Measurements from ENCODE around the gene DLX1.
A peak's percentile ranks its signal among the peaks of the same experiment; 100 is the strongest.
"Not testable (repeated sequence)": the region's sequence is repeated elsewhere in the genome, so short reads cannot be mapped to it uniquely, and the experiment has no call there.

DLX1 gene

GRCh38 chr2:172085460-172086159 lies at the start of gene DLX1:
Gene DLX1, plus strand, starts transcription at chr2:172085507. Its CDS starts 171 bp downstream, at chr2:172085678.
- DNase-seq (ENCODE audit: low read depth, low spot score) = no peak
- no peak within 1 kb of the TSS for H3K27ac ChIP-seq

DNA sequence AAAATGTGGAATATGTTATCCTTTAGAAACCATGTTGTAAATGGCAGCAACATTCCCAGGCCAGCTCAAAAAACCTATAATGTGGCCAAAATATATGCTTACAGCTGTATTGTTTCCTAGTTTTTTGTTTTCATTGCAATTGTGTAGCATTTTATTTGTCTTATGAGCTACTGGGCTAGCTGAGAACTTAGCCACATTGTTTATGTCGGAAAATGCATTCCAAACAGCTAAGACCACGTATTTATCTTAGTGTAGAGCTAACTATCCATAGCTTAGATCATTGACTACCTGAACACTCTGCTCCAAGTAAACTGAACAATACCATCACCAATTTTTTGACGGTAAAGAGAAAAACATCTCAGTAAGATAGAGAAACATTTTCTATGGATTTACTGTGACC lies 47.2 kb upstream of the DLX1 start:
- no peak for DNase-seq (ENCODE audit: low read depth, low spot score)
- no peak overlapping the region for H3K27ac ChIP-seq

DNA sequence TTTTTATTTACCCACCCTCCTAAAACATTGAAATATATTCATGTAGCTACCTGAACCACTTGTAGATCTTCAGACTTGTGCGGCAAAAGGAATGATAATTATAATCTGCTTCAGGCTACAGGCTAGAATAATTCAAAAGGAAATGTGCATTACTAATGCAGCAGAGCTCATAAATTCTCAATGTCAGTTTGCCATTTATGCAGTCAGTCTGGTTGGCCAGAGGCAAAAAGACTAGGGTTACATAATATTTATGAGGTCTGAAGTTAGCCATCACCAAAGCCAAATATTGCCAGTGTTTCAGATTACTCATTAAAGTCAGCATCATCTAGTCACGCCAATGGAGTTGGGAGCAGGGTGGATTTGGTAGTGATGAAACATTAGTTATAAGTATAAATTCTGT lies 46.7 kb upstream of the DLX1 start:
- peak; percentile 82 for DNase-seq (ENCODE audit: low read depth, low spot score)

GRCh38 chr2:172039011-172039704 lies 46.1 kb upstream of the DLX1 start:
- DNase-seq (ENCODE audit: low read depth, low spot score) = no peak
- H3K27ac ChIP-seq = peak overlapping the region; percentile 19

More for the DNA sequence above, 46.7 kb upstream of the DLX1 start:
- H3K27ac ChIP-seq = peak overlapping the region; percentile 19

- H3K27ac ChIP-seq = no peak overlapping the region
- no peak for DNase-seq (ENCODE audit: low read depth, low spot score)
Observed at GRCh38 chr2:172040311-172040710, 45.0 kb upstream of the DLX1 start.

DNA sequence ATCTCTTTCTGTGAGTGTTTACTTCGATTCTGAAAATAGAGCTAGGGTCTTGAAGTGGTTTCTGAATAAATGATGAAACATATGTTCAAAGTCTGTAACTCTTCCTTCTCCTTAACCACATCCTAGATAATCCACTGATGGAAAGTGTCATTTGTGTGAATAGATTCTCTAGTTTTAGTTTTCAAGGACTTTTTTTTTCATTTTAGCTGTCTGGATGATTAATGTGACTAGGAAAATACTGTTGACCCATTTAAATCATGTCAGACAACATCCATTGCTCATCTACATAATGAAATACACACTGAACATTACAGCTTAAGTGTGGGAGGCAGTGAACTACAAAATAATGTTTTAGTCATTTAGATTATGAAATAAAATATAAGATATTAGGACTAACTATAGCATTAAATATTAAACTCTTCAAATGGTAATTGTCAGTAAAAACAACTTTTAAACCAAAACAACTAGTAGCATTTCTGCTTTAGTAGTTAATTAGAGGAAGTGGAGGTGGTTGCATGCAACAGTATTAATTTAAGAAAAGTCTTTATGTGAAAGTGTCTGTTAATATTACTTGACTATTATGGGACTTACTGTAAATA lies 39.1 kb upstream of the DLX1 start:
- H3K27ac ChIP-seq = no peak overlapping the region
- DNase-seq (ENCODE audit: low read depth, low spot score) = no peak

DNA sequence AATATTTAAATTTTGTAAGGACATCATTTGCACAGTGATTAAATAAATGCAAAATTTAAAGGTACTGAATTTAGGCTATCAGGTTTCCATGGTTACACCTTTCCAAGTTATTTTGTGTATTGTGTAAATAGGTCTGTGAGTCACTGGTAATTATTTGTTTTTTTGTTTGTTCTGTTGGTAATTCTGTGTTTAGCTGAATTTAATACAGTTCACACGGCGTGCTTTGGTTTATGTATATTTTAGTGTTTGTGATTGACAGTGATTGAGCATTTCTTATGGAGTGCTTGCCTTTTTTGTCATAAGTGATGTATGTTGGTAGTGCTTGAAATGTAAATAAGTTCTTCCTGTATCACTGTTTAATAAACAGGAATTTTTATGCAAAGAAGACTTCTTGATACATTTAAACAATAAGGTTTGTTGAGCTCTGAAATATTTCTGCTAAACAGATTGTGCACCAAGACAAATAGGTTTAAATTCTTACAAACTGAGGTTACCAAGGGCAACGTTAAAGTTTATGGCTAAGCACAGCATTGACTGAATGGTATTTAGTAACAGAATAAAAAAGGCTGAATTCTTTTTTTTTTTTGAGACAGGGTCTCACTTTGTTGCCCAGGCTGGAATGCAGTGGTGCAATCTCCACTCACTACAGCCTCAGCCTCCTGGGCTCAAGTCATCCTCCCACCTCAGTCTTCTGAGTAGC lies 38.3 kb upstream of the DLX1 start:
- no peak for DNase-seq (ENCODE audit: low read depth, low spot score)
- H3K27ac ChIP-seq = no peak overlapping the region

GRCh38 chr2:172047566-172048507 lies 37.5 kb upstream of the DLX1 start:
- no peak for DNase-seq (ENCODE audit: low read depth, low spot score)
- H3K27ac ChIP-seq = no peak overlapping the region

DNA sequence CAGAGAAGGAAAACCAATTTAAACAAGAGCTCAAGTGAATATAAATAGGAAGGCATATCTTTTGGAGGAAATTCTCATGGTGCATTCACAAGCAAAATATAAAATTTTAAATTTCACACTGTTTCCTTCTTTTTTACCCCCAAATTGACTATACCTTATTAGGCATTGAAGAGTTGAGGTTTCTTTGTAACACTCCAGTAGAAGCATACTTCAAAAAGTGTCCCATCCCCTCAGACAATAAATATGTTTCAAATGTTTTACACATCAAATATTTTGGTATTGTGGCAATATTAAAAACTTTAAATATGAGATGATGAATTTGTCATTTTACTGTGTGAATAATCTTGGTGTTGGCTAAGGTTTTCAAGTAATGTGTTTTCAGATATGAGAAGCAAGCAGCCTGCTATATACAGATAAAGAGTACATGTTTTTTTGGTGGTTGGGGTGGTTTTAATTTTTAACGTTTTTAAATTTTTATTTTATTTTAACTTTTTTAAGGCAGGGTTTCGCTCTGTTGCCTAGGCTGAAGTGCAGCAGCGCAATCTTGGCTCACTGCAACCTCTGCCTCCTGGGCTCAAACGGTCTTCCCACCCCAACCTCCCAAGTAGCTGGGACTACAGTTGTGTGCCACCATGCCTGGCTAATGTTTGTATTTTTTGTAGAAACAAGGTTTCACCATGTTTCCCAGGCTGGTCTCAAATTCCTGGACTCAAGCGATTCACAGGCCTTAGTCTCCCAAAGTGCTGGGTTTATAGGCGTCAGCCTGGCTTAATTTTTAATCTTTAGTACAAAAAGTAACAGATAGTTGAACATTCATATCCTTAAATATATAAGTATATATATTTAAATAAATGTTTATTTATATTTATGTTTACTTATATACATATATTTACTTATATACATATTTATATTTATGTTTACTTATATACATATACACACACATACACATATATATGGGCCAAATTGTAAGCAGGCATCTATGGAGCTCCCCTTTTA lies 36.5 kb upstream of the DLX1 start:
- H3K27ac ChIP-seq = no peak overlapping the region
- DNase-seq (ENCODE audit: low read depth, low spot score) = no peak

- no peak for DNase-seq (ENCODE audit: low read depth, low spot score)
- H3K27ac ChIP-seq = no peak overlapping the region
Observed at GRCh38 chr2:172049567-172050120, 35.7 kb upstream of the DLX1 start.

DNA sequence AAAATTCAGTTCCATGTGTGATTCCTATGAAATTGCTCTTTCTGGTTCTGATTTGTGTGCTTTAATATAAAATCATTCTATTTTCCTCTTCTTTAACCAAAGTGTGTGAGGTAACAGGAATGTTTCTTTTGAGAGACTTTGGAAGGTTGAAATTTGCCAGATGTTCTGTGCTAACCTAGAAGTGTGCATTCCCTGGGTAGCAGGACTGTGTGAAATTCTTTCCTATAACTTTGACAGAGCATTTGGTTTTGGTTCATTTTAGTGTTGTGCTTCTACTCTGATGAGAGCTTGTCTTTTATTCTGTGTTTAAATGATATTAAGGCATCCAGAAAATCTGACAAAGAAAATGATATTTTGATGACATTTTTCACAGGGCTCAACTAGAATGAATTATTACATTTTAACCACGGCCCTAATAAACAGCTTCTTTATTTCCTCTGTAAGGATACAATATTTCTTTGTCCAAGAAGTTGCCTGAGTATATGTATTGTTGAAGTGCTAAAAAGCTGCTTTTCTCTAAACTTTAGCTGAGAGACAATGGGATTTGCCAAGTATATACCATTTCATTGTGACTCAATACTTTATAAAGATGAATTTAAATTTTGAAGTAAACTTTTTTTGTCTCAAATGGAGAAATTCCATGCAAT lies 34.7 kb upstream of the DLX1 start:
- no peak overlapping the region for H3K27ac ChIP-seq
- no peak for DNase-seq (ENCODE audit: low read depth, low spot score)

- DNase-seq (ENCODE audit: low read depth, low spot score) = no peak
- no peak overlapping the region for H3K27ac ChIP-seq
Observed at GRCh38 chr2:172052000-172052983, 33.0 kb upstream of the DLX1 start.

DNA sequence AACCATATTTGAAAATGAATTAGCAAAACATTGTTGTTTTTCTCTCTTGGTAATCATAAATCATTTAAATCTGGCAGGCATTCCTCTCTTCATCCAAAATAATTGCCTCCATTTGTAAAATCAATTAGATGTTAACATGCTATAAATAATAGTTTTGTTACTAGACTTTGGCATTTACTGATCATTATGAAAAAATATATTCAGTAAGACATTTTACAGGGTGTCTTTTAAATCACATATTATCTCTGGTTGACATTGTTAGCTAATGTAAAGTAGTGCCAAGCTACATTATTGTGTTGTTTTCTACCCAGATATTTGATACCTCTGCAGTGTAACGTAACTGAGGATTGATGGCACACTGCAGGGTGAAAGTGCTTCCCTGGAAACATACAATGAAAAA lies 31.8 kb upstream of the DLX1 start:
- H3K27ac ChIP-seq = no peak overlapping the region
- no peak for DNase-seq (ENCODE audit: low read depth, low spot score)

- no peak for DNase-seq (ENCODE audit: low read depth, low spot score)
- H3K27ac ChIP-seq = no peak overlapping the region
Observed at GRCh38 chr2:172056293-172056692, 29.0 kb upstream of the DLX1 start.

DNA sequence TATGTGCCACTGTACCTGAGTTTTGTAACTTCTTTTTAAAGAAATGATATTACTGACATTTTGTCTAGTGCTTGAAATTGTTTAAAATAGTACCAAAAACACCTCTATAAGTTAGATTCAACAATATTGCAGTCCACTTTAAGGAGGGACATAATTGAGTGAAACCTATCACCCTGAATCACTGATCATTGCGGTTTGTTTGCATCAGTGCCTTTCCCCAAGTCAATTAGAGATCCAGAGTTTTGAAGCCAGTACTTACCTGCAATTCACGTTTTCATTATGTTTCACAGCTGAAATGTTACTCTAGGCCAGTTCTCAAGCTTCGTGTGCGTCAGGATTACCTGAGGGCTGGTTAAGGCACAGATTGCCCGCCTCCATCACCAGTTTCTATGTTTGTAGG lies 26.6 kb upstream of the DLX1 start:
- H3K27ac ChIP-seq = no peak overlapping the region
- no peak for DNase-seq (ENCODE audit: low read depth, low spot score)

DNA sequence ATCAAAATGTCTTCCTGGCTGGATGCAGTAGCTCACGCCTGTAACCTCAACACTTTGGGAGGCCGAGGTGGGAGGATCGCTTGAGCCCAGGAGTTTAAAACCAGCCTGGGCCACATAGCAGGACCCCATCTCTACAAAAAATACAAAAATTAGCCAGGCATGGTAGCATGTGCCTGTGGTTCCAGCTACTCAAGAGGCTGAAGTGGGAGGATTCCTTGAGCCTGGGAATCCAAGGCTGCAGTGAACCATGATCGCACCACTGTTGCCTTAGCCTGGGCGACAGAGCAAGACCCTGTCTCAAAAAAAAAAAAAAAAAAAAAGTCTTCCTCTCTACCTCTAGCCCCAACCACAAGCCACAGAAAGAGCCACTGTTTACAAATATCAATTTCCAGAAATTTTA lies 25.2 kb upstream of the DLX1 start:
- not testable (repeated sequence) for DNase-seq (ENCODE audit: low read depth, low spot score); H3K27ac ChIP-seq
